Body of pancreas (tissue), 4 donors: ENCODE measurements around the gene CDH2. TPM values are rescaled to one million over a fixed set of nuclear protein-coding genes. Genes with fewer than 3 reads are reported as not detected.

Experiments used
- ATAC-seq: fragments of 150-250 bp; one replicate; pipeline ENCODE4 v1.9.1; 2016
- DNase-seq, 4 donors: peaks; one replicate each; pipeline ENCODE4 v3.0.0-alpha.2; 2019
- H3K27ac ChIP-seq, 4 donors: fragments of 200-600 bp; sonication (generic); 1 replicate in 3 of 4; 2 replicates in 1 of 4; pipeline versions ENCODE4 v1.5.1 to v1.6.1; 2016 to 2019; ENCODE audit warnings: mild to moderate bottlenecking in 1 of 4, mixed read lengths in 1 of 4, moderate library complexity in 1 of 4
- H3K27me3 ChIP-seq, 2 donors: fragments of 200-600 bp; sonication (generic); one replicate each; pipeline ENCODE4 v1.6.0; 2016; ENCODE audit warnings: mild to moderate bottlenecking in 1 of 2
- H3K36me3 ChIP-seq, 2 donors: fragments of 200-600 bp; sonication (generic); replicated peaks in 1 of 2; 2 replicates each; pipeline ENCODE4 v1.5.1; 2016; ENCODE audit warnings: low read depth in 2 of 2; ENCODE audit not compliant: insufficient read depth in 1 of 2
- H3K4me1 ChIP-seq: fragments of 200-600 bp; sonication (generic); one replicate; pipeline ENCODE4 v1.6.0; 2016
- H3K4me3 ChIP-seq, 2 donors: fragments of 200-600 bp; sonication (generic); 1 replicate in 1 of 2; 2 replicates in 1 of 2; pipeline ENCODE4 v1.5.1; 2016 to 2019
- H3K9me3 ChIP-seq, 3 donors: fragments of 200-600 bp; sonication (generic); 1 replicate in 2 of 3; 2 replicates in 1 of 3; pipeline ENCODE4 v1.5.1; 2016
- CTCF ChIP-seq, 7 experiments: fragments of 450-650 bp in 4 of 7; fragments of 200-600 bp in 3 of 7; sonication (generic) in 3 of 7; IDR thresholded peaks; one replicate each; pipeline ENCODE4 v1.5.1; 2016 to 2019; ENCODE audit warnings: antibody characterized with exemption in 7 of 7
- POLR2A ChIP-seq, 3 donors: fragments of 450-650 bp; IDR thresholded peaks; one replicate each; pipeline ENCODE4 v1.6.1; 2016; ENCODE audit warnings: antibody characterized with exemption in 3 of 3, mild to moderate bottlenecking in 2 of 3
- WGBS, 2 donors: methylation state at CpG; one replicate each; pipeline ENCODE4 v1.1.5; 2017; 5-methylcytosine and 5-hydroxymethylcytosine counted together
- intact Hi-C: fragments of 100-400 bp; cut with DNase I; formaldehyde crosslinking; loops from one replicate; pipeline ENCODE4 v1.15.1; 2023
- total RNA-seq, 2 donors: library from RNA; depleted of rRNA; stranded (reverse); fragments of >200 nt; gene quantifications; one replicate each; pipeline ENCODE4 v1.1.0, GENCODE V29; 2016

Gene CDH2
- total RNA-seq, 2 donors from 2014 or later = 0.33 to 0.78 TPM

- Histone ChIP-seq H3K36me3 (no peaks in the 10 kb centered on the region), H3K4me3 (no peak overlapping the region), H3K9me3 (no peaks in the 10 kb centered on the region), H3K4me1 (no peaks in the 10 kb centered on the region), H3K27ac (no peak overlapping the region), H3K27me3 (no peaks in the 10 kb centered on the region)
- WGBS, 2 donors = 50 to 52% methylated on average over 6 of the region's 6 CpGs
- intact Hi-C loops = no loop called here
- TF ChIP-seq POLR2A (IDR thresholded peaks at IDR 0.05) (no peak), CTCF (IDR thresholded peaks at IDR 0.05) (no peak)
- ATAC-seq = no peak
- DNase-seq = no peak
Observed at GRCh38 chr18:27956001-27956640, 220.8 kb downstream of the CDH2 start.

DNA sequence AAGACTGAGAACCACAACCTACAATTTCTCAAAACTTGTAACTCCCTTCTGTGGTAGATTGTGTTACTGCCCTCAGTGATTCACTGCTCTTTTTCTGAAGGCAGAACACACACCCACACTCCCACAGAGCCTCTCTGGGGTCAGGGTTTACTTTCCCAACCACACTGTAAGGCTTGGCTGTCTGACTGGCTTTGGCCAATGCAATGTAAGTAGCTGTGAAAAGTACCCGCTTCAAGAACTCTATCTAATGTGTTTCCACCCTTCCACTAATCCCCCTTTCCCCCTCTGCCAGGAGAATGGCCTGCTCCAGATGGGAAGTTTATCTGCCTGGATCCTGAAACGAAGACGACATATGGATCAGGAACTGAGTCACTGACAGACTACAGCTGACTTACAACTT lies 222.7 kb downstream of the CDH2 start:
- Histone ChIP-seq H3K4me1 (no peaks in the 10 kb centered on the region), H3K27me3 (no peaks in the 10 kb centered on the region), H3K4me3 (no peak overlapping the region), H3K36me3 (no peaks in the 10 kb centered on the region), H3K9me3 (no peaks in the 10 kb centered on the region), H3K27ac (no peak overlapping the region)
- intact Hi-C loops = no loop called here
- ATAC-seq (no peak), DNase-seq (no peak)
- 62 to 75% methylated on average over 3 of the region's 3 CpGs for WGBS, 2 donors
- no peak for TF ChIP-seq POLR2A (IDR thresholded peaks at IDR 0.05)
- TF ChIP-seq CTCF (IDR thresholded peaks at IDR 0.05) = no peak

DNA sequence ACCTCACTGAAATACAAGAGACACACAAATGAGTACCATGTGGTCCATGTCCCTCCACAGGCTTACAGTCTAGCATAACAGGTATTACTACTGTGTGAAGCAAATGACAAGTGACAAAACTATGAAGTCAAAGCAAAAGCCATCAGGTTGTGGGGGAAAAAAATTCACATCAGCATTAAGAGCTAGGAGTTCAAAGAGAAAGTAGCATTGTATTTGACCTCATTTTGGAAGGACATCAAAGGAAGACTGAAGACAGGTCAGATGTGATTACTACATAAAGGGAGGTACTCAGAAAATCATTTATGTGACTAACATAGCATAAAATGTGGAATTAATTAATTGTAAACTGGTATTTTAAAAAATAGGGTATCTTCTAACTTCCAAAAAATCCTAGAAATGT lies 224.2 kb downstream of the CDH2 start:
- H3K9me3 ChIP-seq = no peaks in the 10 kb centered on the region
- no peak for DNase-seq
- H3K4me1 ChIP-seq = no peaks in the 10 kb centered on the region
- TF ChIP-seq POLR2A (IDR thresholded peaks at IDR 0.05) (no peak), CTCF (IDR thresholded peaks at IDR 0.05) (no peak)
- H3K4me3 ChIP-seq = no peak overlapping the region
- no peak overlapping the region for H3K27ac ChIP-seq
- no peaks in the 10 kb centered on the region for H3K27me3 ChIP-seq
- intact Hi-C loops = no loop called here
- H3K36me3 ChIP-seq = no peaks in the 10 kb centered on the region
- no peak for ATAC-seq

- no peak overlapping the region for H3K27ac ChIP-seq
- DNase-seq = no peak
- no peak for ATAC-seq
- H3K4me3 ChIP-seq = no peak overlapping the region
- H3K27me3 ChIP-seq = no peaks in the 10 kb centered on the region
- H3K36me3 ChIP-seq = no peaks in the 10 kb centered on the region
- TF ChIP-seq CTCF (IDR thresholded peaks at IDR 0.05) (no peak), POLR2A (IDR thresholded peaks at IDR 0.05) (no peak)
- no peaks in the 10 kb centered on the region for H3K4me1 ChIP-seq
- WGBS, 2 donors = 78% methylated on average over 5 of the region's 5 CpGs
- H3K9me3 ChIP-seq = no peaks in the 10 kb centered on the region
- intact Hi-C loops = no loop called here
Observed at GRCh38 chr18:27950648-27951228, 226.2 kb downstream of the CDH2 start.

- no peaks in the 10 kb centered on the region for H3K36me3 ChIP-seq
- TF ChIP-seq POLR2A (IDR thresholded peaks at IDR 0.05) (no peak), CTCF (IDR thresholded peaks at IDR 0.05) (no peak)
- H3K27me3 ChIP-seq = no peaks in the 10 kb centered on the region
- no peak for ATAC-seq
- no peaks in the 10 kb centered on the region for H3K9me3 ChIP-seq
- H3K27ac ChIP-seq = no peak overlapping the region
- intact Hi-C loops = no loop called here
- H3K4me1 ChIP-seq = no peaks in the 10 kb centered on the region
- H3K4me3 ChIP-seq = no peak overlapping the region
- WGBS, 2 donors = 56 to 70% methylated on average over 2 of the region's 2 CpGs
- no peak for DNase-seq
Observed at GRCh38 chr18:27948986-27949385, 227.9 kb downstream of the CDH2 start.
